CD1c-positive myeloid dendritic cell (primary cell): Measurements from ENCODE around the gene DNAH9.

Experiments
- DNase-seq: peaks from one replicate; pipeline ENCODE4 v3.0.0-alpha.2; 2016; ENCODE audit errors: extremely low spot score

The DNAH9 gene

GRCh38 chr17:11981862-11982261 lies 383.6 kb downstream of the DNAH9 start:
- DNase-seq: no peak

- no peak for DNase-seq
Measured at GRCh38 chr17:11986179-11986941, 388.1 kb downstream of the DNAH9 start.

GRCh38 chr17:11986942-11987329 lies 388.7 kb downstream of the DNAH9 start:
- peak; percentile 11 for DNase-seq

- no peak for DNase-seq
Measured at GRCh38 chr17:11990363-11990983, 392.2 kb downstream of the DNAH9 start.

- DNase-seq: no peak
Measured at GRCh38 chr17:11991461-11991860, 393.2 kb downstream of the DNAH9 start.

GRCh38 chr17:11996722-11997146 lies 398.5 kb downstream of the DNAH9 start:
- DNase-seq: peak; percentile 74

- DNase-seq: peak; percentile 98
Measured at GRCh38 chr17:11997147-11997971, 399.1 kb downstream of the DNAH9 start, which contains the start of gene ZNF18. Gene ZNF18 (minus strand): TSS chr17:11997475. CDS start chr17:11992829, 4,646 bp downstream.

GRCh38 chr17:11997972-11998233 lies 399.6 kb downstream of the DNAH9 start:
- no peak for DNase-seq

- peak; percentile 49 for DNase-seq
Measured at GRCh38 chr17:11999696-12000095, 401.4 kb downstream of the DNAH9 start.

- DNase-seq: no peak
Measured at GRCh38 chr17:12007466-12007865, 409.2 kb downstream of the DNAH9 start.
